Mesothelial cell of epicardium (in vitro differentiated cells): Measurements from ENCODE around the gene LTB4R. TPM values are rescaled to one million over a fixed set of nuclear protein-coding genes. Genes with fewer than 3 reads are reported as not detected.

Experiments used
- DNase-seq, 2 experiments: peaks; one replicate each; pipeline ENCODE4 v3.0.0; 2021; ENCODE audit warnings: low spot score in 2 of 2; ENCODE audit not compliant: unreplicated experiment in 2 of 2
- H3K27ac Mint-ChIP-seq: 2 replicates; pipeline ENCODE4 v1.8.0; 2021; ENCODE audit warnings: mixed read lengths
- H3K27me3 Mint-ChIP-seq: 2 replicates; pipeline ENCODE4 v1.8.0; 2021; ENCODE audit warnings: low read depth, mixed read lengths
- H3K36me3 Mint-ChIP-seq: 2 replicates; pipeline ENCODE4 v1.8.0; 2021; ENCODE audit warnings: mixed read lengths
- H3K4me1 Mint-ChIP-seq: 2 replicates; pipeline ENCODE4 v1.8.0; 2021; ENCODE audit warnings: mixed read lengths
- H3K4me3 Mint-ChIP-seq: 2 replicates; pipeline ENCODE4 v1.8.0; 2021; ENCODE audit warnings: mild to moderate bottlenecking, moderate library complexity, mixed read lengths
- H3K9me3 Mint-ChIP-seq: 2 replicates; pipeline ENCODE4 v1.8.0; 2021; ENCODE audit warnings: mixed read lengths
- total RNA-seq: library from RNA; stranded (reverse); gene quantifications from 3 replicates; pipeline ENCODE4 v1.2.1, GENCODE V29; 2021
- TF ChIP-seq, protein P1 (sequence below): fragments of 200-600 bp; sonication (generic); IDR thresholded peaks from one replicate; pipeline ENCODE4 v1.5.0; 2021; ENCODE audit warnings: antibody characterized with exemption; ENCODE audit not compliant: unreplicated experiment

LTB4R gene
- total RNA-seq, 1 donor from 2014 or later = 11.8 TPM

- H3K4me3 Mint-ChIP-seq = no peak overlapping the region
- peaks cover 16% of the 10 kb centered on the region for H3K4me1 Mint-ChIP-seq
- TF ChIP-seq, protein P1, sequence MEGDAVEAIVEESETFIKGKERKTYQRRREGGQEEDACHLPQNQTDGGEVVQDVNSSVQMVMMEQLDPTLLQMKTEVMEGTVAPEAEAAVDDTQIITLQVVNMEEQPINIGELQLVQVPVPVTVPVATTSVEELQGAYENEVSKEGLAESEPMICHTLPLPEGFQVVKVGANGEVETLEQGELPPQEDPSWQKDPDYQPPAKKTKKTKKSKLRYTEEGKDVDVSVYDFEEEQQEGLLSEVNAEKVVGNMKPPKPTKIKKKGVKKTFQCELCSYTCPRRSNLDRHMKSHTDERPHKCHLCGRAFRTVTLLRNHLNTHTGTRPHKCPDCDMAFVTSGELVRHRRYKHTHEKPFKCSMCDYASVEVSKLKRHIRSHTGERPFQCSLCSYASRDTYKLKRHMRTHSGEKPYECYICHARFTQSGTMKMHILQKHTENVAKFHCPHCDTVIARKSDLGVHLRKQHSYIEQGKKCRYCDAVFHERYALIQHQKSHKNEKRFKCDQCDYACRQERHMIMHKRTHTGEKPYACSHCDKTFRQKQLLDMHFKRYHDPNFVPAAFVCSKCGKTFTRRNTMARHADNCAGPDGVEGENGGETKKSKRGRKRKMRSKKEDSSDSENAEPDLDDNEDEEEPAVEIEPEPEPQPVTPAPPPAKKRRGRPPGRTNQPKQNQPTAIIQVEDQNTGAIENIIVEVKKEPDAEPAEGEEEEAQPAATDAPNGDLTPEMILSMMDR = no peak
- no peaks in the 10 kb centered on the region for H3K27me3 Mint-ChIP-seq
- H3K27ac Mint-ChIP-seq = no peak overlapping the region
- H3K36me3 Mint-ChIP-seq = peaks cover 13% of the 10 kb centered on the region
- no peaks in the 10 kb centered on the region for H3K9me3 Mint-ChIP-seq
- no peak for DNase-seq
These were observed 44.7 kb upstream of the LTB4R start for GRCh38 chr14:24266344-24267244.

DNA sequence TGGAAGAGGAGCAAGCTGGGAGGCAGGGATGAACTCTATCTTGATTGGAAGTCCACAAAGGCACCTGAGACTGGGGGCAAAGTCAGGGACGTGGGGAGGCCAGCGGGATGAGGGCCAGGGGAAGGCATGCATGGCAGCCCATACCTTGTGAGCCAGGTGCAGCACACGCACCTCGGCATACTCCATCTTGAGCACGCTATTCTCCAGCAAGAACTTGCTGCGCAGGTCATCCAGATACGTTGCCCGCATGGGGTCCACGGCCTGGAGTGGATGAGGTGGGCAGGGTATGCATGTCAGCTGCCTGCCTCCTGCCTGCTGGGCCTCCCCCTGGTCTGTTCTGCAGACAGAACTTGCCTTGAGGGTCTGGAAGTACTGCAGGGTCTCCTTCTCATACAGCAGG lies 43.8 kb upstream of the LTB4R start:
- Mint-ChIP-seq H3K4me1 (peaks cover 25% of the 10 kb centered on the region), H3K36me3 (peaks cover 13% of the 10 kb centered on the region), H3K4me3 (no peak overlapping the region), H3K27me3 (no peaks in the 10 kb centered on the region), H3K9me3 (no peaks in the 10 kb centered on the region), H3K27ac (no peak overlapping the region)
- TF ChIP-seq, protein P1 = no peak
- no peak for DNase-seq

GRCh38 chr14:24268225-24268624 lies 43.1 kb upstream of the LTB4R start:
- Mint-ChIP-seq H3K27ac (no peak overlapping the region), H3K27me3 (no peaks in the 10 kb centered on the region), H3K9me3 (no peaks in the 10 kb centered on the region), H3K36me3 (peaks cover 13% of the 10 kb centered on the region), H3K4me3 (no peak overlapping the region), H3K4me1 (peaks cover 27% of the 10 kb centered on the region)
- TF ChIP-seq, protein P1 = no peak
- no peak for DNase-seq

- no peak overlapping the region for H3K4me3 Mint-ChIP-seq
- peaks cover 27% of the 10 kb centered on the region for H3K4me1 Mint-ChIP-seq
- no peak overlapping the region for H3K27ac Mint-ChIP-seq
- H3K9me3 Mint-ChIP-seq = no peaks in the 10 kb centered on the region
- DNase-seq = no peak
- peaks cover 13% of the 10 kb centered on the region for H3K36me3 Mint-ChIP-seq
- TF ChIP-seq, protein P1 = no peak
- no peaks in the 10 kb centered on the region for H3K27me3 Mint-ChIP-seq
These were observed 41.9 kb upstream of the LTB4R start for GRCh38 chr14:24269368-24269767.

- TF ChIP-seq, protein P1 = no peak
- H3K9me3 Mint-ChIP-seq = no peaks in the 10 kb centered on the region
- H3K4me3 Mint-ChIP-seq = peak overlapping the region; percentile 84
- H3K27ac Mint-ChIP-seq = no peak overlapping the region
- H3K36me3 Mint-ChIP-seq = peaks cover 13% of the 10 kb centered on the region
- no peak for DNase-seq
- H3K27me3 Mint-ChIP-seq = no peaks in the 10 kb centered on the region
- peaks cover 24% of the 10 kb centered on the region for H3K4me1 Mint-ChIP-seq
These were observed 41.3 kb upstream of the LTB4R start for GRCh38 chr14:24269910-24270536.
